ENCODE data around the gene CRIP1.

Gene CRIP1

DNA sequence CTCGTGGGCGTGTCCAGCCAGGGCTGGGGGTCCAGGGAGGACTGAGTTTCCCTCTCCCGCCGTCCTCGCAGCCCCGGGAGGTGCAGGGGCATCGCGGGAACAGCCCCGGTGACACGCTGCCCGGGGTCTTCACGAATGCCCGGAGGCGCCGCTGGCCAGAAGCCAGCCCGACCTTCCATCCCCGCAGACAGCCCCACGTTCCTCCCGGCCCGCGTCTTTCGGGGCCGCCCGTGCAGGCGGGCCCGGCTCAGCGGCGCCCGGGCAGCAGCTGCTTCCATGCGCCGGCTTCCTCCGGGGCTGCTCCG, 3.5 kb downstream of the CRIP1 start:
- peak overlapping the region; percentile 63 for H3K4me3 ChIP-seq (ENCODE audit: insufficient read length, low read depth)
- H3K36me3 ChIP-seq (ENCODE audit: insufficient read depth, insufficient read length, low read length), result peaks cover 35% of the 10 kb centered on the region
- peaks cover 26% of the 10 kb centered on the region for H3K4me1 ChIP-seq (ENCODE audit: insufficient read depth, insufficient read length)
- no peak for TF ChIP-seq ZNF274 (IDR thresholded peaks at IDR 0.05; ENCODE audit: low read depth, low read length)
- DNase-seq (ENCODE audit: low read depth, low spot score), result no peak
- peaks cover 13% of the 10 kb centered on the region for H3K27me3 ChIP-seq (ENCODE audit: insufficient read depth, insufficient read length)
- no peaks in the 10 kb centered on the region for H3K9me3 ChIP-seq (ENCODE audit: insufficient read depth, low read length)
- peak overlapping the region; percentile 92 for H3K9ac ChIP-seq (ENCODE audit: insufficient read length, low read depth)

- Histone ChIP-seq H3K9me3 (ENCODE audit: insufficient read depth, low read length) (no peaks in the 10 kb centered on the region), H3K9ac (ENCODE audit: insufficient read length, low read depth) (peak within 1 kb of the TSS; percentile 92), H3K4me1 (ENCODE audit: insufficient read depth, insufficient read length) (peaks cover 26% of the 10 kb centered on the region), H3K27me3 (ENCODE audit: insufficient read depth, insufficient read length) (peaks cover 9% of the 10 kb centered on the region), H3K4me3 (ENCODE audit: insufficient read length, low read depth) (peak within 1 kb of the TSS; percentile 86), H3K36me3 (ENCODE audit: insufficient read depth, insufficient read length, low read length) (peaks cover 38% of the 10 kb centered on the region)
- peak; percentile 97 for DNase-seq (ENCODE audit: low read depth, low spot score)
- TF ChIP-seq YY1 (IDR thresholded peaks at IDR 0.05; ENCODE audit: insufficient read depth, insufficient read length) (no peak), SUZ12 (IDR thresholded peaks at IDR 0.05; ENCODE audit: extremely low read depth, insufficient read depth, insufficient read length) (no peak), ZNF274 (IDR thresholded peaks at IDR 0.05; ENCODE audit: low read depth, low read length) (no peak)
These were observed 4.1 kb downstream of the CRIP1 start, which contains the start of gene TEDC1 for GRCh38 chr14:105490572-105491365. Gene TEDC1, plus strand, starts transcription at chr14:105491246. Its CDS starts 130 bp downstream, at chr14:105491376.

DNA sequence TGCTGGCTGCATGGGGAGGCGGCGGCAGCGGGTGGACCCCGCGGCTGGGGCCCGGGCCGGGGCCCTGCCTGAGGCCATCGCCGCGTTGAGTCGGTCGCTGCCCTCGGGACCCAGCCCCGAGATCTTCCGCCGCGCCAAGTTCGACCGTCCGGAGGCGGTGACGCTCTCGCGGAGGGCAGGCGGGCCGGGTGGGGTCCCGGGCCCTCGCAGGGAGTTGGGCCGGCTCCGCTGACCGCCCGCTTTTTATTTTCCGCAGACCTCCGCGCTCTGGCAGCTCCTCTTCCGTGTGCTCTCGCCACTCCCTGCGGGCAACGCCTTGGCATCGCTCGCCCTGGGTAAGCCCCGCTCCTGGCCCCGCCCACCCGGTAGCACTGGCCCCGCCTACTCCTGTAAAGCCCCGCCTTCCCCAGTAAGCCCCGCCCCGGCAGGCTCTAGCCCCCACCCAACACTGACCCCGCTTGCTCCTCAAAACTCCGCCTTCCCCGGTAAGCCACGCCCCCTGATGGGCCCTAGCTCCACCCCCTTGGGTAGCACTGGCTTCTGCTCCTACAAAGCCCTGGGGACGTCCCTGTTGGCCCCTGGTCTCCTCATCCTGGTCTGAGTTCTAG, 4.8 kb downstream of the CRIP1 start:
- peak overlapping the region; percentile 86 for H3K4me3 ChIP-seq (ENCODE audit: insufficient read length, low read depth)
- H3K9ac ChIP-seq (ENCODE audit: insufficient read length, low read depth), result peak overlapping the region; percentile 81
- H3K36me3 ChIP-seq (ENCODE audit: insufficient read depth, insufficient read length, low read length), result peaks cover 41% of the 10 kb centered on the region
- peaks cover 26% of the 10 kb centered on the region for H3K4me1 ChIP-seq (ENCODE audit: insufficient read depth, insufficient read length)
- H3K27me3 ChIP-seq (ENCODE audit: insufficient read depth, insufficient read length), result peaks cover 2% of the 10 kb centered on the region
- peak; percentile 54 for DNase-seq (ENCODE audit: low read depth, low spot score)
- H3K9me3 ChIP-seq (ENCODE audit: insufficient read depth, low read length), result no peaks in the 10 kb centered on the region
- TF ChIP-seq YY1 (IDR thresholded peaks at IDR 0.05; ENCODE audit: insufficient read depth, insufficient read length) (no peak), ZNF274 (IDR thresholded peaks at IDR 0.05; ENCODE audit: low read depth, low read length) (no peak), SUZ12 (IDR thresholded peaks at IDR 0.05; ENCODE audit: extremely low read depth, insufficient read depth, insufficient read length) (no peak)

DNA sequence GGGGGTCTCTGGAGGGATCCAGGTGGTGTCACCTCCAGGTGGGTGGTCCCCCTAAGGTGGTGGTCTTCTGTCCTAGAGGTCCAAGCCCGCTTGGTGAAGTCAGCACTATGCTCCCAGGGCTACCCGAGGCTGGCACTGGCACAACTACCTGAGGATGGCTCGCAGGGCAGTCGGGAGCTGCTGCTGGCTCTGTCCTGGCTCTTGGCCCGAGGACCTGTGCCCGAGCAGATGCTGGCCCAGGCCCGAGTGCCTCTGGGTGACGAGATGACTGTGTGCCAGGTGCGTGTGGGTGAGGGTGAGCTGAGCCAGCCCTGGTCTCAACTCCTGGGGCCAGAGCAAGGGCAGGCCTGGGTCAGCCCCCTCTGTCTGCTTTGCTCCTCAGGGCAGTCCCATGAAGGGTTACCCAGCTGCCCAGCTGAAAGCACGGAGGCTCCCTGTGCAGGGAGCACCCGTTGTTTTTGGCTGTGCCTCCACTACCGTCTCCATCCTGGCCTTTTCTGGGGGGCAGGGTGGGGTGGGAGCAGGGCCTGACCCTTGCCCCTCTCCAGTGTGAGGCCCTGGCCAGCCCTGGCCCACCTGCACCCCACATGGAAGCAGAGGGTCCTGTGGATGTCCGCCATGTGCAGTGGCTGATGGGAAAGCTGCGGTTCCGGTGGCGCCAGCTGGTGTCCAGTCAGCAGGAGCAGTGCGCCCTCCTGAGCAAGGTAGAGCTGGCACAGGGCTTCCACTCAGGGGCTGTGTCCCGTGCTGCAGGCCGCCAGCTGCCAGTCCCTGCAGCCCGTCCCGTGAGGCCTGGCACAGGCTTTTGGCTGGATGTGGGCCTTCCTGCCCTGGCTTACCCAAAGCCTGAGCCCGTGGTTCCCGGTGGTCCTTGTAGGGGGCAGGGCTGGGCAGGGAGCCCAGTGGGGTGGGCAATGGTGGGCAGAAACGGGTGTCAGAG, 5.6 kb downstream of the CRIP1 start:
- DNase-seq (ENCODE audit: low read depth, low spot score), result no peak
- no peaks in the 10 kb centered on the region for H3K27me3 ChIP-seq (ENCODE audit: insufficient read depth, insufficient read length)
- TF ChIP-seq SUZ12 (IDR thresholded peaks at IDR 0.05; ENCODE audit: extremely low read depth, insufficient read depth, insufficient read length), result no peak
- TF ChIP-seq ZNF274 (IDR thresholded peaks at IDR 0.05; ENCODE audit: low read depth, low read length), result no peak
- TF ChIP-seq YY1 (IDR thresholded peaks at IDR 0.05; ENCODE audit: insufficient read depth, insufficient read length), result no peak
- no peaks in the 10 kb centered on the region for H3K9me3 ChIP-seq (ENCODE audit: insufficient read depth, low read length)
- H3K4me1 ChIP-seq (ENCODE audit: insufficient read depth, insufficient read length), result peaks cover 28% of the 10 kb centered on the region
- H3K36me3 ChIP-seq (ENCODE audit: insufficient read depth, insufficient read length, low read length), result peaks cover 48% of the 10 kb centered on the region
- H3K9ac ChIP-seq (ENCODE audit: insufficient read length, low read depth), result peak overlapping the region; percentile 32
- H3K4me3 ChIP-seq (ENCODE audit: insufficient read length, low read depth), result peak overlapping the region; percentile 34

DNA sequence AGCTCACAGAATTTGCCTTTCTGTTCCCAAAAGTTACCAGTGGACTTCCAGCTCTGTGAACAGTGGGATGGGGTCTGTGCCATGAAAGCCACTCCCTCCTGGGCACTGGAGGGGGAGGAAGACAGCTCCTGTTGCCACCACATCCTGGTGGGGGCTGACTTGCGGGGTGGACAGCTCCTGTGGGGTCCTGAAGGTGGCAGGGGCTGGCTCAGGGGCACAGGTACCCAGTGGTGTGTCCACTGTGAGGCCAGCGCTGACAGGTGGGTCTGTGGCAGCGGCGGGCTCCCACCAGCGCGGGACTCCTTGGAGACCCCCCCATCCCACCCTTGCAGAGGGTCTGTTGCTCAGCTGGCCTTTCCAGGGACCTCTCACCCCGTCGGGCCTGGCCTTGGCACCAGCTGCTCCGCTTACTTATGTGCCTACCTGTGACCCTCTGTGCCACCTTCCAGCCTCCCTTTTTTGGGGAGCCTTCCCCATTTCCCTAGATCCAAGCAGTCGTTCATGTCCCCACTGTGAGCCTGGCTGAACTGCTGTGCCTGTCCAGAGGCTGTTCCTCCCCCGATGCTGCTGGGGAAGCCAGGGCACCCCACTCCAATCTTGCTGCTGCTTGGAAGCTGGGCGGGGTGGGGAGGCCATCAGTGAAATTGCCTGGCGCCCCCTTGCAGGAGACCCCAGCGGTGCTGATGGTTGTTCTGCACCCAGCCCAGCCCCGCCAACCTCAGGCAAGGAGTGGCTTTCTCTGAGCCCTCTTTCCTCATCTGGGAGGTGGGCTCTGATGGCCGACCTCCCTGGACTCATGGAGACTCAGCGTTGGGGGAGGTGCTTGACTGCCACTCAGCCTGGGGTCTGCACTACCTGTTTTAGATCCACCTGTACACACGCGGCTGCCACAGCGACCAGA, 6.5 kb downstream of the CRIP1 start:
- H3K27me3 ChIP-seq (ENCODE audit: insufficient read depth, insufficient read length), result no peaks in the 10 kb centered on the region
- H3K36me3 ChIP-seq (ENCODE audit: insufficient read depth, insufficient read length, low read length), result peaks cover 56% of the 10 kb centered on the region
- H3K4me1 ChIP-seq (ENCODE audit: insufficient read depth, insufficient read length), result peaks cover 29% of the 10 kb centered on the region
- no peaks in the 10 kb centered on the region for H3K9me3 ChIP-seq (ENCODE audit: insufficient read depth, low read length)
- DNase-seq (ENCODE audit: low read depth, low spot score), result no peak
- H3K4me3 ChIP-seq (ENCODE audit: insufficient read length, low read depth), result no peak overlapping the region
- TF ChIP-seq ZNF274 (IDR thresholded peaks at IDR 0.05; ENCODE audit: low read depth, low read length) (no peak), YY1 (IDR thresholded peaks at IDR 0.05; ENCODE audit: insufficient read depth, insufficient read length) (no peak), SUZ12 (IDR thresholded peaks at IDR 0.05; ENCODE audit: extremely low read depth, insufficient read depth, insufficient read length) (no peak)
- H3K9ac ChIP-seq (ENCODE audit: insufficient read length, low read depth), result no peak overlapping the region

DNA sequence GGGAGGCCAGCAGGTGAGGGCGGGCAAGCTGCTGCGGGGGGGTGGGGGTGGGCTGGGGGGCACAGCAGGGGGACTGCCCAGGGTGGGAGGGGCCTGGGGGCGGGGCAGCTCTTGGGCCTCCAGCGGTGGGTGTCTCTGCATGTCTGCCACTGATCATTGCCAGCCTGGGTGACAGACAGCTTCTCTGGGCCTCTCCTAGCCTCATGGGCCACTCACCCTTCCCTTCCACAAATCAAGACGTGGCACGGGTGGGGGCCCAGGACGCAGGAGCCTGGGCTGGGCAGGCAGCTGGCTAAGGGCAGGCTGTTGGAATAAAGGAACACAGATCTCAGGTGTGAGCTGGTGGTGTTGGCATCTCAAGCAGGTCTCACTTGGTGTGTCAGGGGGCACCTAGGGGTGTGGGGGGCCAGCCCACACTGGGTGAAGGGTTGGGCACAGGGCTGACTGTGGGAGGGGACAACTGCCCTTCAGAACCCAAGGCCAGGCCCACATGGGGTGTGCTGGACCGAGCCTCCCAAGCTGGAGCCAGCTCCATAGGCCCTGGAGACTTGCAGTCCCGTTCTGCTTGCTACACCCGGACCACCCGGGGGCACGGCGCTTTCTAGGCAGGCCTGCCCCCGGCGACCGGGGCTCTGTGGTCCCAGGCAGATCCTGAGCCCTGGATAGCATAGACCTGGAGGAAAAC, 7.4 kb downstream of the CRIP1 start:
- TF ChIP-seq SUZ12 (IDR thresholded peaks at IDR 0.05; ENCODE audit: extremely low read depth, insufficient read depth, insufficient read length), result no peak
- no peak for TF ChIP-seq YY1 (IDR thresholded peaks at IDR 0.05; ENCODE audit: insufficient read depth, insufficient read length)
- no peak for TF ChIP-seq ZNF274 (IDR thresholded peaks at IDR 0.05; ENCODE audit: low read depth, low read length)
- Histone ChIP-seq H3K36me3 (ENCODE audit: insufficient read depth, insufficient read length, low read length) (peaks cover 59% of the 10 kb centered on the region), H3K9ac (ENCODE audit: insufficient read length, low read depth) (no peak overlapping the region), H3K9me3 (ENCODE audit: insufficient read depth, low read length) (no peaks in the 10 kb centered on the region), H3K4me3 (ENCODE audit: insufficient read length, low read depth) (no peak overlapping the region), H3K4me1 (ENCODE audit: insufficient read depth, insufficient read length) (peaks cover 30% of the 10 kb centered on the region), H3K27me3 (ENCODE audit: insufficient read depth, insufficient read length) (no peaks in the 10 kb centered on the region)
- no peak for DNase-seq (ENCODE audit: low read depth, low spot score)

All from NT2/D1 (cell line).